Ureter (tissue), 1 donor: ENCODE results near the gene ARHGEF28. TPM values are rescaled to one million over a fixed set of nuclear protein-coding genes. Genes with fewer than 3 reads are reported as not detected.

Source experiments
- total RNA-seq: library from RNA; stranded (reverse); gene quantifications from one replicate; pipeline ENCODE4 v1.2.4, GENCODE V29; 2023
- donor health status: DM: yes; HTN: yes; CAD: no.

The ARHGEF28 gene
- total RNA-seq, 1 donor from 2014 or later: 34.5 TPM

Other genes starting within 250 kb of the ARHGEF28 start
- gene FOXD1, start 177.4 kb upstream of the ARHGEF28 start, total RNA-seq: 1.1 TPM
- gene BTF3, start 127.8 kb upstream of the ARHGEF28 start, total RNA-seq: 809 TPM
- gene ANKRA2, start 60.6 kb upstream of the ARHGEF28 start, total RNA-seq: 32.1 TPM
- gene UTP15, start 60.5 kb upstream of the ARHGEF28 start, total RNA-seq: 31.8 TPM